Neural progenitor cell (in vitro differentiated cells): ENCODE results near the gene DCDC1. TPM values are rescaled to one million over a fixed set of nuclear protein-coding genes. Genes with fewer than 3 reads are reported as not detected.

Experiments
- DNase-seq: peaks from one replicate; pipeline ENCODE4 v3.0.0-alpha.2; 2016; ENCODE audit warnings: low spot score
- H2AFZ ChIP-seq: fragments of 200-600 bp; sonication (generic); replicated peaks from 2 replicates; pipeline ENCODE4 v1.6.1; 2016; ENCODE audit warnings: antibody characterized with exemption
- H3F3A ChIP-seq: fragments of 200-600 bp; sonication (generic); 2 replicates; pipeline ENCODE4 v1.6.1; 2016; ENCODE audit warnings: antibody characterized with exemption, low read depth
- H3K27ac ChIP-seq: fragments of 200-600 bp; sonication (generic); 2 replicates; pipeline ENCODE4 v1.5.1; 2016; ENCODE audit warnings: mild to moderate bottlenecking
- H3K27me3 ChIP-seq: fragments of 200-600 bp; sonication (generic); 2 replicates; pipeline ENCODE4 v1.6.1; 2016; ENCODE audit warnings: mild to moderate bottlenecking, moderate library complexity
- H3K36me3 ChIP-seq: fragments of 200-600 bp; sonication (generic); 2 replicates; pipeline ENCODE4 v1.5.1; 2016
- H3K4me1 ChIP-seq: fragments of 200-600 bp; sonication (generic); 2 replicates; pipeline ENCODE4 v1.6.1; 2016; ENCODE audit warnings: mixed run types
- H3K4me2 ChIP-seq: fragments of 200-600 bp; sonication (generic); 2 replicates; pipeline ENCODE4 v1.6.1; 2016
- H3K4me3 ChIP-seq: fragments of 200-600 bp; sonication (generic); 2 replicates; pipeline ENCODE4 v1.5.1; 2016
- H3K79me2 ChIP-seq: fragments of 200-600 bp; sonication (generic); 2 replicates; pipeline ENCODE4 v1.6.1; 2016; ENCODE audit warnings: low read depth
- H3K9ac ChIP-seq: fragments of 200-600 bp; sonication (generic); 2 replicates; pipeline ENCODE4 v1.6.1; 2016
- H3K9me3 ChIP-seq: fragments of 200-600 bp; sonication (generic); 2 replicates; pipeline ENCODE4 v1.5.1; 2016; ENCODE audit warnings: low read depth
- H4K20me1 ChIP-seq: fragments of 200-600 bp; sonication (generic); 2 replicates; pipeline ENCODE4 v1.6.1; 2016; ENCODE audit warnings: low read depth
- H3K27ac Mint-ChIP-seq: 3 replicates; pipeline ENCODE4 v1.8.0; 2021; ENCODE audit warnings: mixed read lengths
- H3K27me3 Mint-ChIP-seq: 2 replicates; pipeline ENCODE4 v1.8.0; 2022; ENCODE audit warnings: low read depth, mild to moderate bottlenecking, inconsistent platforms, moderate library complexity, mixed read lengths; ENCODE audit not compliant: insufficient read depth
- H3K36me3 Mint-ChIP-seq: 3 replicates; pipeline ENCODE4 v1.8.0; 2021; ENCODE audit warnings: mixed read lengths
- H3K4me1 Mint-ChIP-seq: 3 replicates; pipeline ENCODE4 v1.8.0; 2021; ENCODE audit warnings: mixed read lengths
- H3K4me3 Mint-ChIP-seq: 3 replicates; pipeline ENCODE4 v1.8.0; 2021; ENCODE audit warnings: mild to moderate bottlenecking, moderate library complexity, mixed read lengths
- H3K9me3 Mint-ChIP-seq: 3 replicates; pipeline ENCODE4 v1.8.0; 2020; ENCODE audit warnings: mixed read lengths
- EZH2 ChIP-seq: fragments of 200-600 bp; sonication (generic); IDR thresholded peaks from 2 replicates; pipeline ENCODE4 v1.6.1; 2017; ENCODE audit warnings: antibody characterized with exemption, mild to moderate bottlenecking, moderate library complexity
- EZH2phosphoT487 ChIP-seq: fragments of 200-600 bp; sonication (generic); IDR thresholded peaks from 2 replicates; pipeline ENCODE4 v1.6.1; 2017; ENCODE audit warnings: antibody characterized with exemption
- total RNA-seq: library from RNA; depleted of rRNA; stranded (reverse); fragments of >200 nt; gene quantifications from 2 replicates; pipeline ENCODE4 v1.2.3, GENCODE V29; 2015; ENCODE audit warnings: low replicate concordance
- TF ChIP-seq, protein P1 (sequence below): fragments of 200-600 bp; sonication (generic); IDR thresholded peaks from 2 replicates; pipeline ENCODE4 v1.5.1; 2017; ENCODE audit warnings: antibody characterized with exemption, mild to moderate bottlenecking

DCDC1 gene
- total RNA-seq, 1 donor from 2014 or later = 5.0 TPM

DNA sequence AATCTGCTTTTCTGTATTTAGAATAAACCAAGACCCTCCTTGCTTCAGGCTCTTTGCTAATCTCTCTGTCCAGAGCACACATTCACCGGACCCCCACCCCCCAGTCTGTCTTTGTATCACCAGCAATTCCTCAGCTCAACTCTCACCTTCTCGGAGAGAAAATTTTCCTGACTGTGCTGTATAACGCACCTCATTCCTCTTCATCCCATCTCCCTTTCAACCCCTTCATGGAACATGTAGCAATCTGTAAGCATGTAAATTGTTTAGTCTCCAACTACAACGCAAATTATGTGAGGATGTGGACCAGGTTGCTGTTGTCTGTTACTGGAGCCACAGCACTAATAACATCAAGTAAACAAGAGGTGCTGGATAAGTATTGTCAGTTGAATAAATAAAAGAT lies 349.8 kb downstream of the DCDC1 start:
- H3K9me3 Mint-ChIP-seq = no peaks in the 10 kb centered on the region
- H3K9ac ChIP-seq = no peak overlapping the region
- H3K4me1 ChIP-seq = peaks cover 4% of the 10 kb centered on the region
- no peaks in the 10 kb centered on the region for H4K20me1 ChIP-seq
- no peak for TF ChIP-seq EZH2phosphoT487
- TF ChIP-seq EZH2 = no peak
- TF ChIP-seq, protein P1, sequence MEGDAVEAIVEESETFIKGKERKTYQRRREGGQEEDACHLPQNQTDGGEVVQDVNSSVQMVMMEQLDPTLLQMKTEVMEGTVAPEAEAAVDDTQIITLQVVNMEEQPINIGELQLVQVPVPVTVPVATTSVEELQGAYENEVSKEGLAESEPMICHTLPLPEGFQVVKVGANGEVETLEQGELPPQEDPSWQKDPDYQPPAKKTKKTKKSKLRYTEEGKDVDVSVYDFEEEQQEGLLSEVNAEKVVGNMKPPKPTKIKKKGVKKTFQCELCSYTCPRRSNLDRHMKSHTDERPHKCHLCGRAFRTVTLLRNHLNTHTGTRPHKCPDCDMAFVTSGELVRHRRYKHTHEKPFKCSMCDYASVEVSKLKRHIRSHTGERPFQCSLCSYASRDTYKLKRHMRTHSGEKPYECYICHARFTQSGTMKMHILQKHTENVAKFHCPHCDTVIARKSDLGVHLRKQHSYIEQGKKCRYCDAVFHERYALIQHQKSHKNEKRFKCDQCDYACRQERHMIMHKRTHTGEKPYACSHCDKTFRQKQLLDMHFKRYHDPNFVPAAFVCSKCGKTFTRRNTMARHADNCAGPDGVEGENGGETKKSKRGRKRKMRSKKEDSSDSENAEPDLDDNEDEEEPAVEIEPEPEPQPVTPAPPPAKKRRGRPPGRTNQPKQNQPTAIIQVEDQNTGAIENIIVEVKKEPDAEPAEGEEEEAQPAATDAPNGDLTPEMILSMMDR = no peak
- no peak overlapping the region for H3K4me3 Mint-ChIP-seq
- H3K36me3 Mint-ChIP-seq = peaks cover 2% of the 10 kb centered on the region
- H3K27me3 Mint-ChIP-seq = no peaks in the 10 kb centered on the region
- H3K4me2 ChIP-seq = no peak overlapping the region
- H2AFZ ChIP-seq = peak overlapping the region; percentile 17
- no peak for DNase-seq
- no peaks in the 10 kb centered on the region for H3K27me3 ChIP-seq
- no peaks in the 10 kb centered on the region for H3K79me2 ChIP-seq
- no peaks in the 10 kb centered on the region for H3K4me1 Mint-ChIP-seq
- no peak overlapping the region for H3K4me3 ChIP-seq
- H3K9me3 ChIP-seq = no peaks in the 10 kb centered on the region
- no peaks in the 10 kb centered on the region for H3K36me3 ChIP-seq
- no peak overlapping the region for H3K27ac Mint-ChIP-seq
- H3F3A ChIP-seq = no peaks in the 10 kb centered on the region
- no peak overlapping the region for H3K27ac ChIP-seq

DNA sequence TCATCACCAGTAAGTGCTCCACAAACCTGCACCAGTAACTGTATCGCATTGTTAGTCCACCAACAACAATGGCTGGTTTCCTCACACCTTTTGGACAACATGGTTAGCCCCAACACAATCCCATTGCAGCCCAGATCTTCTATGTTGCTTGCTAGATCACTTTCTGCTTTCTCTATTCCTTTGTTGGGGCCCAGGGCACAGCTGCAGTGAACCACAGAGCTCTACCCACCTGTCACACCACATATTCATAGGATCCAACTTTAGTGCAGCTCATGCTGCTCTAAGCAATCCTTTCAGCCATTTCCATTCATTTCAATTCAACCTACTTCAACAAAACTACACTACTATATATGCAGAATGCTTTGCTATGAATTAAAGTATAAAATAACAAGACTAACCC lies 364.3 kb downstream of the DCDC1 start:
- Histone ChIP-seq H3K9ac (no peak overlapping the region), H3K4me3 (no peak overlapping the region), H3K79me2 (no peaks in the 10 kb centered on the region), H3K9me3 (no peaks in the 10 kb centered on the region), H4K20me1 (no peaks in the 10 kb centered on the region), H3K4me1 (no peaks in the 10 kb centered on the region), H3K27me3 (no peaks in the 10 kb centered on the region), H3K27ac (no peak overlapping the region), H2AFZ (no peak overlapping the region), H3K36me3 (no peaks in the 10 kb centered on the region), H3K4me2 (no peak overlapping the region), H3F3A (no peaks in the 10 kb centered on the region)
- Mint-ChIP-seq H3K27ac (no peak overlapping the region), H3K4me3 (no peak overlapping the region), H3K9me3 (no peaks in the 10 kb centered on the region), H3K36me3 (no peaks in the 10 kb centered on the region), H3K4me1 (no peaks in the 10 kb centered on the region), H3K27me3 (peaks cover 6% of the 10 kb centered on the region)
- no peak for DNase-seq
- TF ChIP-seq, protein P1 = no peak
- TF ChIP-seq EZH2 (no peak), EZH2phosphoT487 (no peak)

DNA sequence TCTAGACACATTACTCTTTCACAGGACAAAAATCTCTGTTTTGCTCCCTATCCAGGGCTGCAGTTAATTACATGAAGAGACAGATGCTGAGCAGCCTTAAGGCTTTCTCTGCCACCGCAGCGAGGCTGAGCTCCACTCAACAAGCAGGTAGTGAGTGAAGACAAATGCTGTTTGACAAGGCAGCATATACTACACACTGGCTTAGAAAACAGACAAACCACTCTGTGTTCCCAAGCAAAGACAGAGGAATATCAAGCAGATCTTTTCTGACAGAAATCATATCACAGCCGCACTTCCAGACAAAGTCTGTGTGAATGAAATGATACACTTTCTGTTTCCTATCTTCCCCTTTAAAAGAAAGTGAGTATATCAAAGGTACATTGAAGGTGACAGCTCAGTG lies 368.1 kb downstream of the DCDC1 start:
- no peak for DNase-seq
- H2AFZ ChIP-seq = no peak overlapping the region
- no peak overlapping the region for H3K9ac ChIP-seq
- no peaks in the 10 kb centered on the region for H4K20me1 ChIP-seq
- no peak overlapping the region for H3K4me2 ChIP-seq
- Mint-ChIP-seq H3K36me3 (no peaks in the 10 kb centered on the region), H3K4me3 (no peak overlapping the region), H3K27ac (no peak overlapping the region), H3K27me3 (peaks cover 3% of the 10 kb centered on the region), H3K9me3 (no peaks in the 10 kb centered on the region), H3K4me1 (peaks cover 3% of the 10 kb centered on the region)
- no peaks in the 10 kb centered on the region for H3K79me2 ChIP-seq
- H3K4me3 ChIP-seq = no peak overlapping the region
- no peaks in the 10 kb centered on the region for H3K36me3 ChIP-seq
- no peaks in the 10 kb centered on the region for H3K9me3 ChIP-seq
- no peak for TF ChIP-seq EZH2
- TF ChIP-seq EZH2phosphoT487 = no peak
- TF ChIP-seq, protein P1 = no peak
- H3K4me1 ChIP-seq = no peaks in the 10 kb centered on the region
- no peak overlapping the region for H3K27ac ChIP-seq
- no peaks in the 10 kb centered on the region for H3K27me3 ChIP-seq
- H3F3A ChIP-seq = no peaks in the 10 kb centered on the region
